K562 (cell line): ENCODE data around the gene DGUOK. TPM values are rescaled to one million over a fixed set of nuclear protein-coding genes. Genes with fewer than 3 reads are reported as not detected.

ENCODE experiments used
- CHD4 ChIP-seq: fragments of 200-600 bp; sonication (generic); IDR thresholded peaks from 3 replicates; pipeline ENCODE4 v1.6.1; 2012; ENCODE audit warnings: low read depth, mild to moderate bottlenecking, mixed read lengths, low read length, inconsistent platforms; ENCODE audit not compliant: insufficient read depth, insufficient replicate concordance, poor library complexity, severe bottlenecking
- DMBX1 ChIP-seq: fragments of 250-450 bp; sonication (Bioruptor Pico); IDR thresholded peaks from 2 replicates; pipeline ENCODE4 v1.8.0; 2022; ENCODE audit warnings: inconsistent platforms, mild to moderate bottlenecking, moderate library complexity, borderline replicate concordance
- ELF1 ChIP-seq: fragments of 200-800 bp; sonication (Bioruptor generic); IDR thresholded peaks from 2 replicates; pipeline ENCODE4 v1.6.1; 2016; ENCODE audit warnings: missing genetic modification characterization, missing compliant biosample characterization
- HDGF ChIP-seq: fragments of 450-650 bp; IDR thresholded peaks from 2 replicates; pipeline ENCODE4 v1.6.1; 2016
- HOXB6 ChIP-seq: fragments of 250-450 bp; sonication (Bioruptor Pico); IDR thresholded peaks from 2 replicates; pipeline ENCODE4 v1.5.1; 2022; ENCODE audit warnings: mild to moderate bottlenecking, borderline replicate concordance
- ILK ChIP-seq: fragments of 450-650 bp; IDR thresholded peaks from 2 replicates; pipeline ENCODE4 v1.6.1; 2016; ENCODE audit warnings: missing genetic modification characterization, low read depth, mild to moderate bottlenecking, missing compliant biosample characterization, moderate library complexity, borderline replicate concordance
- NBN ChIP-seq: fragments of 450-650 bp; IDR thresholded peaks from 2 replicates; pipeline ENCODE4 v1.6.1; 2016; ENCODE audit warnings: low read depth, mild to moderate bottlenecking
- NFIX ChIP-seq: fragments of 250-450 bp; sonication (Bioruptor Pico); IDR thresholded peaks from 2 replicates; pipeline ENCODE4 v1.4.0; 2020; ENCODE audit warnings: low read depth, mild to moderate bottlenecking, moderate library complexity
- POLR2A ChIP-seq: fragments of 450-650 bp; conservative IDR thresholded peaks from 2 replicates; pipeline ENCODE4 v1.6.1; 2016
- PRPF4 ChIP-seq: fragments of 200-400 bp; formaldehyde crosslinking; IDR thresholded peaks from one replicate; pipeline ENCODE4 v1.6.1; 2017; ENCODE audit warnings: low read length, low read depth, mild to moderate bottlenecking; ENCODE audit not compliant: insufficient read depth, poor library complexity, severe bottlenecking
- RAD21 ChIP-seq, 2 experiments: fragments of 250-450 bp in 1 of 2; fragments of 450-650 bp in 1 of 2; sonication (Bioruptor Pico) in 1 of 2; formaldehyde crosslinking in 1 of 2; IDR thresholded peaks in 1 of 2; conservative IDR thresholded peaks in 1 of 2; 2 replicates each; pipeline versions ENCODE4 v1.4.0 to v1.8.0; 2020 to 2022; ENCODE audit warnings: mild to moderate bottlenecking in 2 of 2, moderate library complexity in 1 of 2
- RAD51 ChIP-seq: fragments of 450-650 bp; IDR thresholded peaks from 2 replicates; pipeline ENCODE4 v1.7.1; 2016; ENCODE audit warnings: low read depth, mild to moderate bottlenecking, borderline replicate concordance
- SIN3B ChIP-seq: fragments of 450-650 bp; IDR thresholded peaks from 2 replicates; pipeline ENCODE4 v1.6.1; 2017; ENCODE audit warnings: low read depth, mild to moderate bottlenecking, moderate library complexity
- U2AF2 ChIP-seq: fragments of 200-400 bp; formaldehyde crosslinking; optimal IDR thresholded peaks from 2 replicates; pipeline ENCODE3; 2017; ENCODE audit warnings: low read depth, mild to moderate bottlenecking, low read length
- ZBTB17 ChIP-seq: fragments of 450-650 bp; formaldehyde crosslinking; IDR thresholded peaks from 2 replicates; pipeline ENCODE4 v1.4.0; 2020; ENCODE audit warnings: mild to moderate bottlenecking
- ZNF197 ChIP-seq: fragments of 200-800 bp; sonication (Bioruptor generic); IDR thresholded peaks from 2 replicates; pipeline ENCODE4 v1.6.1; 2016; ENCODE audit warnings: low read depth, missing genetic modification characterization, missing compliant biosample characterization
- ZNF232 ChIP-seq: sonication (generic); formaldehyde crosslinking; IDR thresholded peaks from 2 replicates; pipeline ENCODE4 v1.8.0; 2022; ENCODE audit warnings: mild to moderate bottlenecking, missing genetic modification reagents
- ZNF274 ChIP-seq: IDR thresholded peaks from 2 replicates; pipeline ENCODE4 v1.6.1; 2011; ENCODE audit warnings: low read depth, mild to moderate bottlenecking, low read length, moderate library complexity, borderline replicate concordance
- ZNF507 ChIP-seq: conservative IDR thresholded peaks from 2 replicates; pipeline ENCODE4 v1.6.1; 2017; ENCODE audit warnings: missing genetic modification characterization, missing compliant biosample characterization
- ZNF75A ChIP-seq: fragments of 450-650 bp; formaldehyde crosslinking; IDR thresholded peaks from 2 replicates; pipeline ENCODE4 v1.4.0; 2020; ENCODE audit warnings: mild to moderate bottlenecking
- ZNF830 ChIP-seq: fragments of 250-450 bp; sonication (Bioruptor Pico); IDR thresholded peaks from 2 replicates; pipeline ENCODE4 v1.5.0; 2021; ENCODE audit warnings: mild to moderate bottlenecking
- polyA plus RNA-seq, 8 experiments: library from polyadenylated mRNA; depleted of rRNA in 4 of 8; stranded (reverse) in 5 of 8; unstranded in 3 of 8; fragments of >200 nt; fragmentation: Nextera tagmentation in 2 of 8; fragmentation: Illumina TruSeq in 1 of 8; extraction: Ambion mirVana in 2 of 8; extraction: Trizol in 1 of 8; gene quantifications; 2 replicates each; pipeline versions ENCODE4 v1.2.1 to v1.2.3, GENCODE V29; 2011 to 2014; ENCODE audit warnings: inconsistent platforms in 1 of 8, missing spikeins in 1 of 8
- total RNA-seq, 7 experiments: library from RNA; depleted of rRNA in 6 of 7; stranded (reverse); fragments of >200 nt in 6 of 7; fragmentation: Illumina TruSeq in 2 of 7; extraction: Trizol in 2 of 7; gene quantifications; 2 replicates each; pipeline versions ENCODE4 v1.2.1 to v1.2.3, GENCODE V29; 2011 to 2021; ENCODE audit warnings: low replicate concordance in 1 of 7
- TF ChIP-seq, protein P1 (sequence below): fragments of 250-450 bp; sonication (Bioruptor Pico); IDR thresholded peaks from 2 replicates; pipeline ENCODE4 v1.9.0; 2021; ENCODE audit warnings: mild to moderate bottlenecking
- TF ChIP-seq, protein P2 (sequence below), 3 experiments: fragments of 200-800 bp in 1 of 3; fragments of 250-450 bp in 1 of 3; fragments of 450-650 bp in 1 of 3; sonication (Bioruptor Pico) in 1 of 3; sonication (Bioruptor generic) in 1 of 3; formaldehyde crosslinking in 1 of 3; IDR thresholded peaks; 2 replicates each; pipeline versions ENCODE4 v1.6.1 to v1.8.0; 2016 to 2022; ENCODE audit warnings: mild to moderate bottlenecking in 2 of 3, missing genetic modification characterization in 2 of 3, missing compliant biosample characterization in 1 of 3, moderate library complexity in 1 of 3
- TF ChIP-seq, protein P3 (sequence below): fragments of 450-650 bp; IDR thresholded peaks from 2 replicates; pipeline ENCODE4 v1.6.1; 2017; ENCODE audit warnings: antibody characterized with exemption

Gene DGUOK
- total and polyA plus RNA-seq, 9 of the 15 experiments (the other 6 are each of a cell fraction or from before 2014, with no cell fraction given): 67.0 to 288 (median 126) TPM

DNA sequence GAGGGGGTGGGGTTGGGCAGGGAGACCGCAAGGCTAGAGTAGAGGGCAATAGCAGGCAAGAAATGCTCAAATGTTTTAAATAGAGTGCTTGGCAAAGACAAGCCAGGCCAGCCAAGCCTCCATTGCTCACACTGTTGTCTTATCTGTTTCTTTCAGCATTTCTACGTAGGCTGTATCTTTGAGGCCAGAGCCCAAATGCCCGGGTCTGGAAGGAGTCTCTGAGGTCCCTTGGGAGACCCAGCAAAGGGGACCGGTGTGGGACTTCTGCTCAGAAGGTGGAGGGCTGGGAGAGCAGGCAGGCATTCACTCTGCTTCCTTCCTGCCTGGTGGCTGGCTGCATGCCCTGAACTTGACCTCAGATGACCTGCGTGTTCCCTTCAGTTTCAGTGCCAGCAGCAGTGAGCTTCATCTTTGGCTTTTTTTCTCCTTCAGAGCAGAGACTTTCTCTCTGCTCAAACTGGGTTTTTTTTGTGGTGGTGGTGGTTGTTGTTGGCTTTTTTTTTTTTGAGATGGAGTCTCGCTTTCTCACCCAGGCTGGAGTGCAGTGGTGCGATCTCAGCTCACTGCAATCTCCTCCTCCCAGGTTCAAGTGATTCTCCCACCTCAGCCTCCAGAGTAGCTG lies 44.3 kb downstream of the DGUOK start (continued):
- no peak for TF ChIP-seq ZNF507
- 0 out of 2 replicates have a peak, but pooled peaks have one; percentile 43 for TF ChIP-seq HDGF
- no peak for TF ChIP-seq U2AF2
- peak; percentile 39; the same call in 1 of the 2 replicates for TF ChIP-seq NBN
- no peak for TF ChIP-seq ZNF830 (CRISPR knock-in tag)
- no peak for TF ChIP-seq POLR2A
- TF ChIP-seq SIN3B: no peak
- no peak for TF ChIP-seq ZBTB17 (CRISPR knock-in tag)
- TF ChIP-seq RAD21 (CRISPR knock-in tag; conservative IDR thresholded peaks at IDR 0.05 in 1 of 2, IDR thresholded peaks at IDR 0.05 in 1 of 2): no peak
- TF ChIP-seq ZNF232 (CRISPR knock-in tag): no peak
- TF ChIP-seq, protein P1, sequence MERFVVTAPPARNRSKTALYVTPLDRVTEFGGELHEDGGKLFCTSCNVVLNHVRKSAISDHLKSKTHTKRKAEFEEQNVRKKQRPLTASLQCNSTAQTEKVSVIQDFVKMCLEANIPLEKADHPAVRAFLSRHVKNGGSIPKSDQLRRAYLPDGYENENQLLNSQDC (CRISPR knock-in tag): no peak
- TF ChIP-seq ZNF274: no peak
- no peak for TF ChIP-seq ILK (tag)
- TF ChIP-seq CHD4: no peak
- TF ChIP-seq RAD51: no peak
- no peak for TF ChIP-seq HOXB6 (CRISPR knock-in tag)
- TF ChIP-seq, protein P2, sequence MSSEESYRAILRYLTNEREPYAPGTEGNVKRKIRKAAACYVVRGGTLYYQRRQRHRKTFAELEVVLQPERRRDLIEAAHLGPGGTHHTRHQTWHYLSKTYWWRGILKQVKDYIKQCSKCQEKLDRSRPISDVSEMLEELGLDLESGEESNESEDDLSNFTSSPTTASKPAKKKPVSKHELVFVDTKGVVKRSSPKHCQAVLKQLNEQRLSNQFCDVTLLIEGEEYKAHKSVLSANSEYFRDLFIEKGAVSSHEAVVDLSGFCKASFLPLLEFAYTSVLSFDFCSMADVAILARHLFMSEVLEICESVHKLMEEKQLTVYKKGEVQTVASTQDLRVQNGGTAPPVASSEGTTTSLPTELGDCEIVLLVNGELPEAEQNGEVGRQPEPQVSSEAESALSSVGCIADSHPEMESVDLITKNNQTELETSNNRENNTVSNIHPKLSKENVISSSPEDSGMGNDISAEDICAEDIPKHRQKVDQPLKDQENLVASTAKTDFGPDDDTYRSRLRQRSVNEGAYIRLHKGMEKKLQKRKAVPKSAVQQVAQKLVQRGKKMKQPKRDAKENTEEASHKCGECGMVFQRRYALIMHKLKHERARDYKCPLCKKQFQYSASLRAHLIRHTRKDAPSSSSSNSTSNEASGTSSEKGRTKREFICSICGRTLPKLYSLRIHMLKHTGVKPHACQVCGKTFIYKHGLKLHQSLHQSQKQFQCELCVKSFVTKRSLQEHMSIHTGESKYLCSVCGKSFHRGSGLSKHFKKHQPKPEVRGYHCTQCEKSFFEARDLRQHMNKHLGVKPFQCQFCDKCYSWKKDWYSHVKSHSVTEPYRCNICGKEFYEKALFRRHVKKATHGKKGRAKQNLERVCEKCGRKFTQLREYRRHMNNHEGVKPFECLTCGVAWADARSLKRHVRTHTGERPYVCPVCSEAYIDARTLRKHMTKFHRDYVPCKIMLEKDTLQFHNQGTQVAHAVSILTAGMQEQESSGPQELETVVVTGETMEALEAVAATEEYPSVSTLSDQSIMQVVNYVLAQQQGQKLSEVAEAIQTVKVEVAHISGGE (CRISPR knock-in tag; IDR thresholded peaks at IDR 0.05): peak in 1 of 3 experiments; percentile 69; a peak in 2 of 6 replicates
- TF ChIP-seq NFIX: no peak
- no peak for TF ChIP-seq PRPF4
- TF ChIP-seq ELF1 (tag): no peak
- no peak for TF ChIP-seq ZNF75A (CRISPR knock-in tag)
- no peak for TF ChIP-seq DMBX1
- TF ChIP-seq, protein P3, sequence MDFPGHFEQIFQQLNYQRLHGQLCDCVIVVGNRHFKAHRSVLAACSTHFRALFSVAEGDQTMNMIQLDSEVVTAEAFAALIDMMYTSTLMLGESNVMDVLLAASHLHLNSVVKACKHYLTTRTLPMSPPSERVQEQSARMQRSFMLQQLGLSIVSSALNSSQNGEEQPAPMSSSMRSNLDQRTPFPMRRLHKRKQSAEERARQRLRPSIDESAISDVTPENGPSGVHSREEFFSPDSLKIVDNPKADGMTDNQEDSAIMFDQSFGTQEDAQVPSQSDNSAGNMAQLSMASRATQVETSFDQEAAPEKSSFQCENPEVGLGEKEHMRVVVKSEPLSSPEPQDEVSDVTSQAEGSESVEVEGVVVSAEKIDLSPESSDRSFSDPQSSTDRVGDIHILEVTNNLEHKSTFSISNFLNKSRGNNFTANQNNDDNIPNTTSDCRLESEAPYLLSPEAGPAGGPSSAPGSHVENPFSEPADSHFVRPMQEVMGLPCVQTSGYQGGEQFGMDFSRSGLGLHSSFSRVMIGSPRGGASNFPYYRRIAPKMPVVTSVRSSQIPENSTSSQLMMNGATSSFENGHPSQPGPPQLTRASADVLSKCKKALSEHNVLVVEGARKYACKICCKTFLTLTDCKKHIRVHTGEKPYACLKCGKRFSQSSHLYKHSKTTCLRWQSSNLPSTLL: no peak
- TF ChIP-seq ZNF197 (CRISPR knock-in tag): peak; percentile 33; the same call in 1 of the 2 replicates
